ENCODE results near the gene SLC7A14.

GRCh38 chr3:170469151-170470062 is 116.5 kb downstream of the SLC7A14 start:
- TF ChIP-seq EZH2phosphoT487 (IDR thresholded peaks at IDR 0.05; ENCODE audit: borderline replicate concordance) (no peak), POLR2A (IDR thresholded peaks at IDR 0.05; ENCODE audit: borderline replicate concordance, extremely low read depth, insufficient read depth, insufficient read length) (no peak), SP1 (IDR thresholded peaks at IDR 0.05; ENCODE audit: low read depth) (no peak), POLR2AphosphoS5 (IDR thresholded peaks at IDR 0.05; ENCODE audit: low read depth, low read length) (no peak), CTCF (IDR thresholded peaks at IDR 0.05 in 2 of 3, conservative IDR thresholded peaks at IDR 0.05 in 1 of 3; ENCODE audit: borderline replicate concordance in 1 of 3, insufficient read depth in 1 of 3, low read depth in 2 of 3, low read length in 2 of 3) (no peak), ELF1 (IDR thresholded peaks at IDR 0.05; ENCODE audit: borderline replicate concordance, low read depth) (no peak), EZH2 (IDR thresholded peaks at IDR 0.05) (no peak), RAD21 (IDR thresholded peaks at IDR 0.05; ENCODE audit: low read depth) (no peak), MAX (IDR thresholded peaks at IDR 0.05) (no peak), TCF7L2 (IDR thresholded peaks at IDR 0.05; ENCODE audit: borderline replicate concordance, extremely low read depth, insufficient read depth, insufficient read length) (no peak)
